ENCODE data around the gene NRG2. TPM values are rescaled to one million over a fixed set of nuclear protein-coding genes. Genes with fewer than 3 reads are reported as not detected.

NRG2 gene
- total and polyA plus RNA-seq, 4 donors: 0.81 to 1.3 (median 1.2) TPM; not detected in 1

- intact Hi-C loops (cut with DNase I): no loop called here
- DNase-seq: no peak
- H3K36me3 ChIP-seq (ENCODE audit: control insufficient read depth in 1 of 2, insufficient read depth in 2 of 2, low read length in 1 of 2): peaks cover 0 to 2% of the 10 kb centered on the region in 2 donors
- no peak overlapping the region for H3K27ac ChIP-seq (ENCODE audit: low read depth in 1 of 2, low read length in 2 of 2)
- 72 to 78% methylated on average over 5 of the region's 5 CpGs for WGBS, 2 donors
- H3K4me1 ChIP-seq (ENCODE audit: control insufficient read depth in 1 of 2, insufficient read depth in 2 of 2, low read length in 2 of 2): no peaks in the 10 kb centered on the region
- no peak for ATAC-seq (ENCODE audit: low FRiP score)
- H3K27me3 ChIP-seq (ENCODE audit: control insufficient read depth in 1 of 2, insufficient read depth in 2 of 2, low read length in 1 of 2): no peaks in the 10 kb centered on the region
- H3K9me3 ChIP-seq (ENCODE audit: control insufficient read depth, low read length): no peaks in the 10 kb centered on the region
- H3K4me3 ChIP-seq (ENCODE audit: low read length in 2 of 2): no peak overlapping the region
Measured at GRCh38 chr5:139881143-139881733, 161.9 kb downstream of the NRG2 start.

- DNase-seq: no peak
- no peak overlapping the region for H3K4me3 ChIP-seq (ENCODE audit: low read length in 2 of 2)
- H3K4me1 ChIP-seq (ENCODE audit: control insufficient read depth in 1 of 2, insufficient read depth in 2 of 2, low read length in 2 of 2): no peaks in the 10 kb centered on the region
- H3K27me3 ChIP-seq (ENCODE audit: control insufficient read depth in 1 of 2, insufficient read depth in 2 of 2, low read length in 1 of 2): no peaks in the 10 kb centered on the region
- ATAC-seq (ENCODE audit: low FRiP score): no peak
- H3K36me3 ChIP-seq (ENCODE audit: control insufficient read depth in 1 of 2, insufficient read depth in 2 of 2, low read length in 1 of 2): peaks cover 0 to 2% of the 10 kb centered on the region in 2 donors
- no peak overlapping the region for H3K27ac ChIP-seq (ENCODE audit: low read depth in 1 of 2, low read length in 2 of 2)
- intact Hi-C loops (cut with DNase I): no loop called here
- WGBS, 2 donors: 28 to 35% methylated on average over 18 of the region's 18 CpGs
- no peaks in the 10 kb centered on the region for H3K9me3 ChIP-seq (ENCODE audit: control insufficient read depth, low read length)
Measured at GRCh38 chr5:139880416-139881142, 162.5 kb downstream of the NRG2 start.

DNA sequence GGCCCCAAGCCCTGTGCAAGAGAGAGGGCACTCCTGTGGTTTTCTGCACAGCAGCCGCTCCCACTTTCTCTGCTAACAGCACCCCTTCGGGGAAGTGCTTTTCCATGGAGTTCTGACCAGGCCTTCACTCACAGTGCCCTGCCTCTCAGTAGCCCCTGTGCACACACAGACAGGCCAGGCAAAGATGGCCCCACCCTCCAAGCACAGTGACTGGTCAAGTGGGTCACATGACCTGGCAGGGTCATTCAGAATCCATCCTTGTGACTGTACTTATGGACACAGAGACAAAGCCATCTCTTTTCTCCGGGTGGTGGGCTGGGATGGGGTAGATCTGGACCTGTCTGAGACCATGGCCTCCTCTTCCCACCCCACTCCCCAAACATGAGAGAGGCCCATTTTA lies 165.0 kb downstream of the NRG2 start:
- no peaks in the 10 kb centered on the region for H3K27me3 ChIP-seq (ENCODE audit: control insufficient read depth in 1 of 2, insufficient read depth in 2 of 2, low read length in 1 of 2)
- intact Hi-C loops (cut with DNase I): no loop called here
- no peaks in the 10 kb centered on the region for H3K9me3 ChIP-seq (ENCODE audit: control insufficient read depth, low read length)
- H3K27ac ChIP-seq (ENCODE audit: low read depth in 1 of 2, low read length in 2 of 2): no peak overlapping the region
- WGBS, 2 donors: 95 to 99% methylated on average over 3 of the region's 3 CpGs
- H3K4me1 ChIP-seq (ENCODE audit: control insufficient read depth in 1 of 2, insufficient read depth in 2 of 2, low read length in 2 of 2): no peaks in the 10 kb centered on the region
- ATAC-seq (ENCODE audit: low FRiP score) (no peak), DNase-seq (no peak)
- peaks cover 0 to 2% of the 10 kb centered on the region in 2 donors for H3K36me3 ChIP-seq (ENCODE audit: control insufficient read depth in 1 of 2, insufficient read depth in 2 of 2, low read length in 1 of 2)
- no peak overlapping the region for H3K4me3 ChIP-seq (ENCODE audit: low read length in 2 of 2)

GRCh38 chr5:139877129-139877597 lies 165.9 kb downstream of the NRG2 start:
- Histone ChIP-seq H3K9me3 (ENCODE audit: control insufficient read depth, low read length) (no peaks in the 10 kb centered on the region), H3K36me3 (ENCODE audit: control insufficient read depth in 1 of 2, insufficient read depth in 2 of 2, low read length in 1 of 2) (peaks cover 0 to 2% of the 10 kb centered on the region in 2 donors), H3K27me3 (ENCODE audit: control insufficient read depth in 1 of 2, insufficient read depth in 2 of 2, low read length in 1 of 2) (no peaks in the 10 kb centered on the region), H3K4me1 (ENCODE audit: control insufficient read depth in 1 of 2, insufficient read depth in 2 of 2, low read length in 2 of 2) (no peaks in the 10 kb centered on the region), H3K4me3 (ENCODE audit: low read length in 2 of 2) (no peak overlapping the region), H3K27ac (ENCODE audit: low read depth in 1 of 2, low read length in 2 of 2) (no peak overlapping the region)
- no peak for ATAC-seq (ENCODE audit: low FRiP score)
- intact Hi-C loops (cut with DNase I): no loop called here
- 92 to 95% methylated on average over 6 of the region's 6 CpGs for WGBS, 2 donors
- DNase-seq: no peak

GRCh38 chr5:139875957-139876356 lies 167.1 kb downstream of the NRG2 start:
- ATAC-seq (ENCODE audit: low FRiP score) (no peak), DNase-seq (no peak)
- 73% methylated on average over 2 of the region's 2 CpGs for WGBS, 2 donors
- Histone ChIP-seq H3K4me3 (ENCODE audit: low read length in 2 of 2) (no peak overlapping the region), H3K27ac (ENCODE audit: low read depth in 1 of 2, low read length in 2 of 2) (no peak overlapping the region), H3K9me3 (ENCODE audit: control insufficient read depth, low read length) (no peaks in the 10 kb centered on the region), H3K4me1 (ENCODE audit: control insufficient read depth in 1 of 2, insufficient read depth in 2 of 2, low read length in 2 of 2) (no peaks in the 10 kb centered on the region), H3K27me3 (ENCODE audit: control insufficient read depth in 1 of 2, insufficient read depth in 2 of 2, low read length in 1 of 2) (no peaks in the 10 kb centered on the region), H3K36me3 (ENCODE audit: control insufficient read depth in 1 of 2, insufficient read depth in 2 of 2, low read length in 1 of 2) (peaks cover 0 to 2% of the 10 kb centered on the region in 2 donors)
- intact Hi-C loops (cut with DNase I): no loop called here

DNA sequence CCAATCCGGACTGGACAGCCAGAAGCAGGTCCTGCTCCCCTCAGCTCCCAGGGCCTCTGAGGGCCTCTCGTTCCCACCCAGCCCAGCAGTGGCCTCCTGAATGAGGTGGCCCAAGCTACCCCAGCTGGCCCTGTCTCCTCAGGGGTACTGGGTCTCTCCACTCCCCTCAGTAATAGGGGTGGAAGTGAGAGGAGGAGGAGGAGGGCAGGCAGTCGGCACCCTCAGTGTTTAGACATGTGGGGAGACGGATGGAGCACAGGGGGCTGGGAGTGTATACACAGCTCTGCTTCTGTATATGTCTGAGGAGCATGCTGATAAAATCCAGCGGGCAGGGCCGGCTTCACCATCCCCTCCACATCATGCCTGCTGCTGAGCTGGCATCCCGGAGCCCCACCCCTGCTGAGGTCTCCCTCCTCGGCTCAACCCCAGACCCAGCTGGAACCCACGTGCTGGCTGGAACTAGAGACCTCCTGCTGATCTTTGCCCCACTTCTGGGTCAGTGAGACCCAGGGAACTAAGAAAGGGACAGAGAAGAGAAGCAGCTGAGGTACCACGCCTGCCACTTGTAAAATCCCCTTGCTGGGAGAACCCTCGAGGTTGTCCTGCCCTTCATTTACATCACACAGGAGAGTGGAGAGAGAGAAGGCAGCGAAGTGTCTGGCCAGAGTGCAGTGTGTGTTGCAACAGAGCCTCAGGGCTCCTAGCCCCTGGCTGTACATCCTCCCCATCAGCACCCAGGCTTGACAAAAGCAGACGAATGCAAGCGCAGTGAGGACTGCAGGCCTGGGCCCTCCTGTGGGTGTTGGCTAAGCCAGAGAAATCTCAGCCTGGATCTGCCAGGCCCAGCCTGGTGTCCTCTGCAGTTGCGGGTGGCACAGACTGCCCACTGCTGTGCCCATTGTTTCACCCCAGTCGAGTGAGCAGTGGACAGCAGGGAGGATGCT lies 170.0 kb downstream of the NRG2 start:
- Histone ChIP-seq H3K36me3 (ENCODE audit: control insufficient read depth in 1 of 2, insufficient read depth in 2 of 2, low read length in 1 of 2) (no peaks in the 10 kb centered on the region), H3K27ac (ENCODE audit: low read depth in 1 of 2, low read length in 2 of 2) (no peak overlapping the region), H3K4me3 (ENCODE audit: low read length in 2 of 2) (no peak overlapping the region), H3K4me1 (ENCODE audit: control insufficient read depth in 1 of 2, insufficient read depth in 2 of 2, low read length in 2 of 2) (no peaks in the 10 kb centered on the region), H3K27me3 (ENCODE audit: control insufficient read depth in 1 of 2, insufficient read depth in 2 of 2, low read length in 1 of 2) (no peaks in the 10 kb centered on the region), H3K9me3 (ENCODE audit: control insufficient read depth, low read length) (no peaks in the 10 kb centered on the region)
- intact Hi-C loops (cut with DNase I): no loop called here
- 87% methylated on average over 15 to 16 of the region's 16 CpGs for WGBS, 2 donors
- ATAC-seq (ENCODE audit: low FRiP score): no peak
- DNase-seq: no peak

GRCh38 chr5:139872052-139872766 lies 170.9 kb downstream of the NRG2 start:
- intact Hi-C loops (cut with DNase I): no loop called here
- Histone ChIP-seq H3K27me3 (ENCODE audit: control insufficient read depth in 1 of 2, insufficient read depth in 2 of 2, low read length in 1 of 2) (no peaks in the 10 kb centered on the region), H3K4me3 (ENCODE audit: low read length in 2 of 2) (no peak overlapping the region), H3K4me1 (ENCODE audit: control insufficient read depth in 1 of 2, insufficient read depth in 2 of 2, low read length in 2 of 2) (no peaks in the 10 kb centered on the region), H3K36me3 (ENCODE audit: control insufficient read depth in 1 of 2, insufficient read depth in 2 of 2, low read length in 1 of 2) (no peaks in the 10 kb centered on the region), H3K9me3 (ENCODE audit: control insufficient read depth, low read length) (no peaks in the 10 kb centered on the region), H3K27ac (ENCODE audit: low read depth in 1 of 2, low read length in 2 of 2) (no peak overlapping the region)
- WGBS, 2 donors: 89 to 94% methylated on average over 9 of the region's 9 CpGs
- ATAC-seq (ENCODE audit: low FRiP score) (no peak), DNase-seq (no peak)

GRCh38 chr5:139871614-139872013 lies 171.5 kb downstream of the NRG2 start:
- intact Hi-C loops (cut with DNase I): no loop called here
- Histone ChIP-seq H3K9me3 (ENCODE audit: control insufficient read depth, low read length) (no peaks in the 10 kb centered on the region), H3K27ac (ENCODE audit: low read depth in 1 of 2, low read length in 2 of 2) (no peak overlapping the region), H3K36me3 (ENCODE audit: control insufficient read depth in 1 of 2, insufficient read depth in 2 of 2, low read length in 1 of 2) (no peaks in the 10 kb centered on the region), H3K4me1 (ENCODE audit: control insufficient read depth in 1 of 2, insufficient read depth in 2 of 2, low read length in 2 of 2) (no peaks in the 10 kb centered on the region), H3K4me3 (ENCODE audit: low read length in 2 of 2) (no peak overlapping the region), H3K27me3 (ENCODE audit: control insufficient read depth in 1 of 2, insufficient read depth in 2 of 2, low read length in 1 of 2) (no peaks in the 10 kb centered on the region)
- WGBS, 2 donors: 94 to 96% methylated on average over 9 of the region's 9 CpGs
- ATAC-seq (ENCODE audit: low FRiP score) (no peak), DNase-seq (no peak)
